Cardiac muscle cell (in vitro differentiated cells and primary cell): ENCODE data around the gene SOCS7. TPM values are rescaled to one million over a fixed set of nuclear protein-coding genes. Genes with fewer than 3 reads are reported as not detected.

Experiments used
- DNase-seq, 2 donors: peaks; one replicate each; pipeline versions ENCODE4 v3.0.0 to v3.0.0-alpha.2; 2010 to 2017; ENCODE audit warnings: low read depth in 1 of 2, low spot score in 1 of 2
- H3K27ac ChIP-seq: fragments of 200-600 bp; sonication (generic); 2 replicates; pipeline ENCODE4 v1.5.1; 2016
- H3K27me3 ChIP-seq: fragments of 200-600 bp; sonication (generic); 2 replicates; pipeline ENCODE4 v1.6.0; 2016; ENCODE audit warnings: control low read depth
- H3K36me3 ChIP-seq: fragments of 200-600 bp; sonication (generic); 2 replicates; pipeline ENCODE4 v1.5.1; 2016; ENCODE audit warnings: control low read depth
- H3K4me1 ChIP-seq: fragments of 200-600 bp; sonication (generic); 2 replicates; pipeline ENCODE4 v1.8.1; 2017; ENCODE audit warnings: low read depth, mild to moderate bottlenecking, mixed run types
- H3K4me3 ChIP-seq: fragments of 200-600 bp; sonication (generic); 2 replicates; pipeline ENCODE4 v1.5.1; 2016; ENCODE audit warnings: mild to moderate bottlenecking
- H3K9me3 ChIP-seq: fragments of 200-600 bp; sonication (generic); 2 replicates; pipeline ENCODE4 v1.5.1; 2017; ENCODE audit warnings: low read depth, mild to moderate bottlenecking, control low read depth
- CTCF ChIP-seq: IDR thresholded peaks from 2 replicates; pipeline ENCODE4 v1.5.1; 2012; ENCODE audit warnings: low read depth, mild to moderate bottlenecking, low read length
- polyA plus RNA-seq: library from polyadenylated mRNA; unstranded; fragments of >200 nt; fragmentation: Nextera tagmentation; extraction: Ambion mirVana; gene quantifications from 2 replicates; pipeline ENCODE4 v1.2.1, GENCODE V29; 2016
- total RNA-seq: library from RNA; depleted of rRNA; stranded (reverse); fragments of >200 nt; gene quantifications from 2 replicates; pipeline ENCODE4 v1.2.3, GENCODE V29; 2016

The SOCS7 gene
- total and polyA plus RNA-seq, 2 experiments from 2014 or later = 2.8 to 18.7 TPM

GRCh38 chr17:38403491-38403890, 51.8 kb downstream of the SOCS7 start:
- TF ChIP-seq CTCF = no peak
- H3K9me3 ChIP-seq = no peaks in the 10 kb centered on the region
- H3K36me3 ChIP-seq = peaks cover 10% of the 10 kb centered on the region
- no peaks in the 10 kb centered on the region for H3K27me3 ChIP-seq
- no peak overlapping the region for H3K27ac ChIP-seq
- H3K4me3 ChIP-seq = no peak overlapping the region
- H3K4me1 ChIP-seq = peaks cover 3% of the 10 kb centered on the region
- DNase-seq = peak in 1 of 2 donors; percentile 76

GRCh38 chr17:38404174-38404943, 52.7 kb downstream of the SOCS7 start:
- no peaks in the 10 kb centered on the region for H3K27me3 ChIP-seq
- no peak for TF ChIP-seq CTCF
- H3K36me3 ChIP-seq = peaks cover 7% of the 10 kb centered on the region
- no peak overlapping the region for H3K27ac ChIP-seq
- peaks cover 3% of the 10 kb centered on the region for H3K4me1 ChIP-seq
- no peak for DNase-seq
- H3K9me3 ChIP-seq = no peaks in the 10 kb centered on the region
- H3K4me3 ChIP-seq = no peak overlapping the region

DNA sequence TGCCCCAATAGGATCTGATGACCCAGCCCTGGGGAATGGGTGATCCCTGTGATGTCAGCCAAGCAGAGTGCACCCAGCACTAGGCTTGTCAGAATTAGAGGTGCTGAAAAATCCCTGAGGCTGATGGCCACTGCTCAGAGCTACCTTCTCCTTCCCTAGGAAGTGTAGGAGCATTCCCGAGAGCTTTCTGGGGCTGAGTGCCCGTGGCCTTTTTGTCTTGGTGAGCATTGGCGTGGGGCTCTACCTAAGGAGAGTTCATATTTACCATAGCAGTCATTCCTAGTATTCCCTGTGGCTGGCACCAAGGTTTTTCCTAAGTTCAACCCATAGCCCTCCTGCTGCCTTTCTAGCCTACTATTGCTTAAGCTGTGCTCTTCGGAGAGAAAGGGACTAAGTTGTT, 54.0 kb downstream of the SOCS7 start:
- Histone ChIP-seq H3K27ac (no peak overlapping the region), H3K4me1 (peaks cover 3% of the 10 kb centered on the region), H3K27me3 (no peaks in the 10 kb centered on the region), H3K4me3 (no peak overlapping the region), H3K36me3 (no peaks in the 10 kb centered on the region), H3K9me3 (no peaks in the 10 kb centered on the region)
- no peak for TF ChIP-seq CTCF
- DNase-seq = no peak

- H3K27ac ChIP-seq = no peak overlapping the region
- no peak for TF ChIP-seq CTCF
- no peak overlapping the region for H3K4me3 ChIP-seq
- DNase-seq = no peak
- no peaks in the 10 kb centered on the region for H3K36me3 ChIP-seq
- no peaks in the 10 kb centered on the region for H3K9me3 ChIP-seq
- H3K27me3 ChIP-seq = no peaks in the 10 kb centered on the region
- H3K4me1 ChIP-seq = peaks cover 4% of the 10 kb centered on the region
Observed at GRCh38 chr17:38410201-38410600, 58.6 kb downstream of the SOCS7 start.

DNA sequence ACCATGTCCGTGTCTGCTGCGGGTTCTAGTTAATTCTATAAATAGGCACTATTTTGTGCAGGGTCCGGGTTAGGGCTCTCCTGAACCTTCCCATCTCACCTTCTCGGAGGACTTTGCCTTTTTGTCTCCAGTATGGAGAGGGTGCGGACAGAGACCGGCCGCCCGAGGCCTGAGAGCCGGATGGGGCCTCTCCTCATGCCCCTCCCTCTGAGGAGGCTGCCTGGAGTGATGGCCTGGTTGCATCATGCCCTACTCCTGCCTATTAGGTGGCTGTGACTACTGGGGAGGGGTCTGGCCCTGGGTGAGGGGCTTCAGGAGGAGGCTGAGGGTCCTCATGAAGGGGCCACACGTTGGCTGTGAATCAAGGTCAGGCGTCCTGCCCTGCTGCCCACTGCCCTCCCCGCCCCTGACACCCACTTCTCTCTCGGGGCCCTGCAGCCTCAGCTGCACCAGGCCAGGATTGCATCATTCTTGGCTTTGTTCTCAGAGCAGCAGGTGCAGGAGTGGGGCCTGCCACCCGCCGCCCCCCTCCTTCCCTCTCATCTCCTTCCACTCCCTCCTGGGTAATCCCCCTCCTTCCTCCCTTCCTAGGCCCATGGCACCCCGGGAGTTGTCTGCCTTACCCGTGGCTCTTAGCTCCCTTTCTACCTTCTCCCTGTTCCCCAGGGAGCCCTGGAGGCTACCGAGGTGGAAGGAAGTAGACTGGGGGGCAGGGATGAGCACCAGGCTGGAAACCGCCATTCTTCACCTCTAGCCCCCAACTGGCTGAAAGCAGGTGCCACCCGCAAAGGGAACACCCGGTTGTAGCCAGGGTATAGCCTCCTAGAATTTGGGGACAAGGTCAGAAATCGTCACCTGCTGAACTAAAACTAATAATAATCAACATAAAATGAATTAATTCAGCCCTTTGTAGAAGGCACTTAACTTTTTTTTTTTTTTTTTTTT, 63.9 kb downstream of the SOCS7 start:
- H3K9me3 ChIP-seq = no peaks in the 10 kb centered on the region
- no peak overlapping the region for H3K27ac ChIP-seq
- no peak overlapping the region for H3K4me3 ChIP-seq
- DNase-seq = peak in 1 of 2 donors; percentile 75
- peaks cover 28% of the 10 kb centered on the region for H3K27me3 ChIP-seq
- H3K4me1 ChIP-seq = peaks cover 11% of the 10 kb centered on the region
- no peak for TF ChIP-seq CTCF
- no peaks in the 10 kb centered on the region for H3K36me3 ChIP-seq
